ENCODE data around the gene TRPV3. TPM values are rescaled to one million over a fixed set of nuclear protein-coding genes. Genes with fewer than 3 reads are reported as not detected.
"Not testable (repeated sequence)": the region's sequence is repeated elsewhere in the genome, so short reads cannot be mapped to it uniquely, and the experiment has no call there.

Gene TRPV3
- polyA plus RNA-seq, 3 donors: 0.22 to 0.90 (median 0.31) TPM

GRCh38 chr17:3507071-3507470 is 50.5 kb downstream of the TRPV3 start:
- H3K27ac ChIP-seq (ENCODE audit: low read depth, low read length): no peak overlapping the region
- 60 to 80% (median 77%) methylated on average over 1 of the region's 1 CpG for WGBS, 3 donors

GRCh38 chr17:3506054-3506453 is 51.6 kb downstream of the TRPV3 start:
- 91 to 96% (median 95%) methylated on average over 2 of the region's 2 CpGs for WGBS, 3 donors
- no peak overlapping the region for H3K27ac ChIP-seq (ENCODE audit: low read depth, low read length)

GRCh38 chr17:3505008-3505407 is 52.6 kb downstream of the TRPV3 start:
- WGBS, 3 donors: 80 to 90% (median 89%) methylated on average over 7 of the region's 7 CpGs
- no peak overlapping the region for H3K27ac ChIP-seq (ENCODE audit: low read depth, low read length)

GRCh38 chr17:3503285-3503684 is 54.3 kb downstream of the TRPV3 start:
- 48 to 69% (median 55%) methylated on average over 1 of the region's 1 CpG for WGBS, 3 donors
- H3K27ac ChIP-seq (ENCODE audit: low read depth, low read length): no peak overlapping the region

GRCh38 chr17:3502466-3502865 is 55.1 kb downstream of the TRPV3 start:
- WGBS, 3 donors: 71 to 73% (median 72%) methylated on average over 5 of the region's 5 CpGs

GRCh38 chr17:3501344-3501743 is 56.3 kb downstream of the TRPV3 start:
- 70 to 77% (median 77%) methylated on average over 5 of the region's 5 CpGs for WGBS, 3 donors
- no peak overlapping the region for H3K27ac ChIP-seq (ENCODE audit: low read depth, low read length)

More at GRCh38 chr17:3502466-3502865, 55.1 kb downstream of the TRPV3 start:
- H3K27ac ChIP-seq (ENCODE audit: low read depth, low read length): no peak overlapping the region

GRCh38 chr17:3497101-3497500 is 60.5 kb downstream of the TRPV3 start:
- 62 to 84% (median 83%) methylated on average over 7 of the region's 7 CpGs for WGBS, 3 donors
- H3K27ac ChIP-seq (ENCODE audit: low read depth, low read length): no peak overlapping the region

GRCh38 chr17:3485481-3486068 is 72.0 kb downstream of the TRPV3 start:
- 53 to 83% (median 77%) methylated on average over 8 of the region's 8 CpGs for WGBS, 3 donors
- no peak overlapping the region for H3K27ac ChIP-seq (ENCODE audit: low read depth, low read length)

- 64 to 90% (median 79%) methylated on average over 2 to 3 of the region's 3 CpGs for WGBS, 3 donors
- no peak overlapping the region for H3K27ac ChIP-seq (ENCODE audit: low read depth, low read length)
Measured at GRCh38 chr17:3482852-3483251, 74.8 kb downstream of the TRPV3 start.

- WGBS, 3 donors: 90 to 92% (median 90%) methylated on average over 3 of the region's 3 CpGs
- H3K27ac ChIP-seq (ENCODE audit: low read depth, low read length): no peak overlapping the region
Measured at GRCh38 chr17:3479988-3480387, 77.6 kb downstream of the TRPV3 start.

GRCh38 chr17:3475812-3476610 is 81.6 kb downstream of the TRPV3 start, which contains the start of gene ASPA:
Gene ASPA, plus strand, starts transcription at chr17:3475997. Its CDS starts 163 bp downstream, at chr17:3476160.
- no peak within 1 kb of the TSS for H3K27ac ChIP-seq (ENCODE audit: low read depth, low read length)
- WGBS, 3 donors: 30 to 42% (median 33%) methylated on average over 7 of the region's 7 CpGs

- WGBS, 3 donors: 46 to 69% (median 68%) methylated on average over 4 of the region's 4 CpGs
- no peak overlapping the region for H3K27ac ChIP-seq (ENCODE audit: low read depth, low read length)
Measured at GRCh38 chr17:3475251-3475685, 82.3 kb downstream of the TRPV3 start.

- 17 to 35% (median 18%) methylated on average over 3 of the region's 3 CpGs for WGBS, 3 donors
Measured at GRCh38 chr17:3474212-3474611, 83.4 kb downstream of the TRPV3 start.

GRCh38 chr17:3472137-3472536 is 85.5 kb downstream of the TRPV3 start:
- 93 to 95% (median 95%) methylated on average over 21 of the region's 21 CpGs for WGBS, 3 donors
- H3K27ac ChIP-seq (ENCODE audit: low read depth, low read length): no peak overlapping the region

More at GRCh38 chr17:3474212-3474611, 83.4 kb downstream of the TRPV3 start:
- H3K27ac ChIP-seq (ENCODE audit: low read depth, low read length): no peak overlapping the region

- WGBS, 3 donors: 94 to 96% (median 96%) methylated on average over 38 of the region's 38 CpGs
- no peak within 1 kb of the TSS for H3K27ac ChIP-seq (ENCODE audit: low read depth, low read length)
Measured at GRCh38 chr17:3471599-3471998, 86.0 kb downstream of the TRPV3 start, which contains the start of gene SPATA22. Gene SPATA22, minus strand, starts transcription at chr17:3471819. Its CDS starts 2,494 bp downstream, at chr17:3469325.

- H3K27ac ChIP-seq (ENCODE audit: low read depth, low read length): no peak overlapping the region
- WGBS, 3 donors: 61 to 78% (median 61%) methylated on average over 5 of the region's 5 CpGs
Measured at GRCh38 chr17:3469529-3469928, 88.1 kb downstream of the TRPV3 start.

GRCh38 chr17:3466355-3466754 is 91.3 kb downstream of the TRPV3 start:
- H3K27ac ChIP-seq (ENCODE audit: low read depth, low read length): not testable (repeated sequence)
- 65 to 85% (median 76%) methylated on average over 1 of the region's 1 CpG for WGBS, 3 donors
